NCI-H1105 (cell line): ENCODE data around the gene TAF4.

Source experiments
- DNase-seq: peaks from one replicate; lab custom pipeline; 2025; lab: John Stamatoyannopoulos, UW

Gene TAF4

DNA sequence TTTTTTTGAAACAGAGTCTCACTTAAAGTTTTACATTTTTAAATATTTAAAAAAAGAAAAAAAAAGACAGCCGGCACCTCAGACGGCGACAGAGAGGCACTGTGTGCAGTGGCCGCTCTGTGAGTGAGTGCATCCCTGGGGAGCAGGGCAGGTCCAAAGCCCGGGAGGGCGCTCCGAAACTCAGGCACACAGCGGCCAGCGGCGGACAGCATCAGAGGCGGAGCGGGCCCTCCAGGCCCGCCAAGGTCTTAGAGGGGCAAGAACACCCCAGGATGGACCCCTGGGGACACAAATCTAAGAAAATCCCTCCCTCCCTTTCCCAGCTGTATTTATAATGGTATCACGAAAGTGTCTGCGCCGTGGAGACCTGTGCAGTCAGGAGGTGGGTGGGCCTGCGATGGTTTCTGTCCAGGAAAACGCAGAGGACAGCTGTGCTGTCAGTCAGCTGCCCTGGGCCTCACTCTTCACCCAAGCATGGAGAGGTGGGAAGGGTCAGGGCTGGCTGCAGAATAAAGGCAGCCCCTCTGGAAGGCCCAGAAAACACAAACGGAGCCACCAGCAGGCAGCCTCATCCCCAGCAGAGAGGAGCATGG, 43.8 kb downstream of the TAF4 start:
- no peak for DNase-seq

DNA sequence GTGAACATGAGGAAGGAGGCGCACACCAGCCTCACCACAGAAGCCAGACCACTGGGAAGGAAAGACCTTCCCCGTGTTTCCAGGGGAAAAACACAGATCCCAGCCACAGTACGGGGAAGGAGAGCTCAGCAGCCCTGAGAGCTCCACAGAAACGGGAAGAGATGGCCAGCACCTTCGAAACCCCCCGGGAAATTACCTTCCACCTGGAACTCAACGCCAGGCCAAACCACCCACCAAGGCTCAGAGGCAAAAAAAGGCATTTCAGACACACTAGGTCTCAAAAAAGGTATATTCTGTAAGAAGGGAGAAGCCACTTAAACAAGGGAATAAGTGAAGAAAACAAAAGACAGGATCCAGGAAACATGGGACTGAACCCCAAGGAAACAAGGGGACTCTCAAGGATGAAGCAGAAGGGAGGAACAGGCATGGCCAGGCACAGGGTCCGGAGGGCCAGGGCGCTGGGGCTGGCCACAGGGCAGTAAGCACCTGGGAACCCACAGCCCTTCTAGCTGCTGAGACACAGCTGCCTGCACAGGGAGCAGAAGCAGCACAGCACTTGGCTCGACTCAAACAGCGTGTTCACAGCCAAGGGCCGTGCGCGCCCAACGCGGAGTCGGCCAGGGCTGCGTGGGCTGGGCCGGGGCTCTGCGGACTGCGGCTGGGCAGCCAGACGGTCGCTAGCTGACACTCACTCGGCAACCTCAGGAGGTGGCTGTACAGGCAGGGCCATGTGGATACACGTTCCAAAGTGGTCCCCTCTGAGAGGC, 44.6 kb downstream of the TAF4 start:
- no peak for DNase-seq

DNA sequence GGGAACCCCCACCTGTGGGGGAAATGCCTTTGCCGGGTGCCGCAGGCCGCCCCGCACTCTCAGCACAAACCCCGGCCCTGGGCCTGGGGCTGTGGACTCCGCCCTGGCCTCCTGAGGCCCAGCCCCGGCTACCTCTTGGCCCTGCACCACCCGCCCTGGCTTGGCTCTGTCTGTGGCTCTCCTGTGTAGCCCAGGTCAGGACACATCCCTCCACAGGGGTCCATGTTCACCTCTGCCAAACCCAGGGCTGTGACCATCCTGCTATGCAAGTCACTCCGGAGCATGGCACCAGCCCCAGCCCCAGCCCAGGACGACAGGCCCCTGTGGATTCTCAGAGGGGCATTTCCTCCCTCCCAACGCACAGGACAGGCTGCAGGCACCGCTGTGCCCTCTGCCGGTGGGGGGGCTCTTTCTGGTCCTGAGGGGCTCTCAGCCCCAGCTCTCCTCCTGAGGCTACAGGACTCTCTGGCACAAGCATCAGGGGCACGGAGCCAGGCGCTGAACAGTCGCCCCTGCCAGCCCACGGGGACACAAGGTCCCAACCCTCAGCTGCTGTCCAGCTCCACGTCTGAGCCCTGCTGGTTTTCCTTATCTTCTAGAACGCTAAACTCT, 45.7 kb downstream of the TAF4 start:
- no peak for DNase-seq

DNA sequence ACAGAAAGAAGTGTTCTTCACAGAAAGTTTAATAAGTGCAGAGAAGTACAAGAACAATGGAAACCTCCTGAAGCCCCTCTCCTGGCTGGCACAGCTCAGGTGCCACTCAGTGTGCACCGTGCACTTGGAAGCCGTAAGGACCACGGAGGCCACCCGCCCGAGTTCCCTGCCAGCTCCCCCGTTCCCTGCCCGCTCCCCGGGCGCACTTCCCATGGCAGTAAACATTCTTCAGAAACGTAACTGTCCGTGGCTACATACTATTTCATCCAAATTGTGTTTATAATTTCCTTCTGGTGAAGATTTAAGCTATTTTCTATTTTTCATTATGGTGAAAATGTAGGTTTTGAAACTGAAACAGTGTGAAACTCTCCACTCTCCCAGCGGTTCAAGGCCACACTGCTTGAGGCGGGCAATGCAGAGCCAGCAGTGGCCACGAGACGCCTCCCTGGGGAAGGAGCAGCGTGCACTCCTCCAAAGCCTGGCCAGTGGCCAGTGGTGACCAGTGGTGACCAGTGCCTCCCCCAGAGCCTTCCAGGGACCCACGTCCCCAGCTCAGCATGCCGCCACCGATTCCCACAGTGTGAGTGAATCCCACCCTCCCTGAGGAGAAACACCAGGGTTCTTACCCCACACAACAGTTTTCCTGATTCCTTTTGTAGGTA, 46.4 kb downstream of the TAF4 start:
- no peak for DNase-seq

DNA sequence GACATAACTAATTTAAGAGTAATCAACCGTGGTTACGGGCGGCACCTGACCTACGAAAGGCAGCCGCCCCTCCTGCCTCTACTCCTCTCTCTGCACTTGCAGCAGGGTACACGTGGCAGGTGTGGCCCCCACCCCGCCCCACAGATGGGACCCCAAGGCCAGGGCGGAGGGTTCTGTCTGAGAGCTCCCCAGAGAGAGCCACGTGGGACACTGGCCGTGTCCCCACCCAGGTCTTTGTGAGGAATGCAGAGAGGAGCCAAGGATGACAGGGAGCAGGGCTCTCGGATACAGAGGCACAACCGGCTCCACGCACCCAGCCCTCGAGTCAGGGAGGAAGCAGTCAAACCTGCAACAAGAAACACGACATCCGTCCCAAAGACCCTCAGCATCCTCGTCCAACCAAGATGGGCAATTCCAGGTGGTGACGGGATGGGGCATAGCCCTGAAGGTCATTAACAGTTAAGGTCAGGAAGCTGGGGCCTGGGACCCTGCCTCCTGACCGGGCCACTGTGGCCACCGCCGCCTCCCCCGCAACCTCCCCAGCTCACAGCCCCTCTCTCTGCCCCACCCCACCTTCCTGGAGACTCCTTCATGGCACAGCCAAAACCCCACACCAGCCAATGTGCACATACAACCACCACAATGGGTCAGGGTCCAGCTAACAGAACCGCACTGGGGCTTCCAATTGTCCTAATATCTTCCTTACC, 47.1 kb downstream of the TAF4 start:
- no peak for DNase-seq

DNA sequence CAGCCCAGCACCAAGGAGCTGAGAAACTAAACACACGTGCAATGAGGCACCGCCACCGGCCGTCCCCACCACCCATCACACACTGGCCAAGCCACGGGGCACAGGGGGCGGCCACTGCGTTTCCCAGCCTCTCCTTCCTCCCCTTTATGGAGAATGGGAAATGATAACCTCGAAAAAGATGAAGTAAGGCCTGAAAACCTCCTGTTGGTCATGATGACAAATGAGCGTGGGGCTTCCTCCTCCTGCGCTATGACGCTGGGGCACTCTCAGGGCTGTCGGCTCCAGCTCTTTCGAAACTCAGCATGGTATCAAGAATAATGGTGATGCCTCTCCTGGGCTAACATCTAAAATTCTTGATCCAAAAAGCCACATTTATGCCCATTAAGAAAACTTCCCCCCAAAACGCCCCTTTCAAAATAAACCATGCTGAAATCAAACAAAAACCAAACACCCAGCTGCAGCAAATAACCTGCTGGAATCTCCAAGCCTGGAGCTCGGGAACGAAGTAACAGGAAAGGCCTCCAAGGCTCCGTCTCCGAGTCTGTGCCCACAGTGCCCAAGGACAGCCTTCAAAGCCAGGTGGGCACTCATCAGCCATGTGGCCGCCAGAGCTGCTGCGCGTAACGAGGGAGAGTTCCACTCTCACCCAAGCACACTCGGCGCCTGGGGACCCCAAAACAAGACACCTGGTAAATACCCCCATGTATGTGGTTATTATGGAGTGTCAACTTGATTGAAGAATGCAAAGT, 50.0 kb downstream of the TAF4 start:
- DNase-seq = no peak

DNA sequence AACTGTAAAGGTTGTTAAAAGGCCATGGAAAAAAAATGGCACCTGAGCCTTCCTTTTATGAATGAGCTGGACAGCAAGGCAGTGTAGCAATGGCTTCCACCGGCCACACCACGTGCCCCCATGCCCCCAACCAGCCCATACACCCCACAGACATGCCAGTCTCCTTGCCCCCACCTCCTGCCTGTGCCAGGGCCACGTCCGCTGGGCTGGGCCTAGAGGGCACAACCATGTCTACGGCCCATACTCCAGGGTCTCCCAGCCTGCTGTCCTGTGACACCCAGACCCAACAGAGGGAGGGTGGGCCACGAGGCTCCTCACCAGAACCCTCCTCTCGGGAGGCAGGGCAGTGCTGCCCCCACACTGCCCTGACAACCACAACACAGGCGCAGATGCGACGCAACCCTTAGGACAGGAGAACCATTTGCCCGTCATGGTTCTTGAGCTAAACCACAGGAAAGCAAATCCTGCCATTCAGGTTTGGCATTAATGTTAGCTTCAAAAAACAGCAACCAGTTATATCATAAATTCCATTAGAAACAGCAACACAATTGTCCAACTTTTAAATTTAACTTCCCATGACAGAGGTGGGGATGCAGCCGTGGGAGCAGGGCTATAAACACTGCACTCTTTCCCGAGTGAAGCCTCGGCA, 50.7 kb downstream of the TAF4 start:
- no peak for DNase-seq

DNA sequence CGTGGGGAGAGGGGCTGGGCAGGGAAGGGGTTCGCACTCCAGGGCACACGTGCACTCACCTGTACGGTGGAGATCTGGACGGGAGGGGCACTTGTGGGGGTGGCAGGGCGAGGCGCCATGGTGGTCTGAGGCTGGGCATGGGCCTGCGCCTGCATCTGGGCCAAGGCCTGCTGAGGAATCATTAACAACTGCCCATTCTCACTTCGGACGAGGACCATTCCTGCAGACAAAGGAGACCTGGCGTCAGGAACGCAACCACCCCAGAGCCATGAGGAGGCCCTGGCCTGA, 51.2 kb downstream of the TAF4 start:
- no peak for DNase-seq

DNA sequence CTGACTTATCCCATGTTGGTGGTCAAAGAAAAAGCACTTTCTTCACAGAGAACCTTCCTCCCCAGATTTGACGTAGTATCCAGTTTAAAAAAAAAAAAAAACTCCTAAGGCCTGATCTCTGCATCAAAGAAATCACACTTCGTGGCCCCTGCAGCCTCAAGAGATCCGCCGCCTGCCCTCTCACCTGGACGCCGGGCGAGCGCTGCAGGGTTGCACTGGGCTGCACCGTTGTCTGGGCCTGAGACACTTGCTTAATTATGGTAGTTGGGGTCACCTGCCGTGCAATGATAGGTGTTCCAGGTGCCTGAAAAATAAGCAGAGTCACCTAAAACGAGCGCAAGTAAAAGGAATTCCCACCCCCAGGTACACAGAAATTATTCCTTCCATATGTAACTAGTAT, 53.0 kb downstream of the TAF4 start:
- no peak for DNase-seq

DNA sequence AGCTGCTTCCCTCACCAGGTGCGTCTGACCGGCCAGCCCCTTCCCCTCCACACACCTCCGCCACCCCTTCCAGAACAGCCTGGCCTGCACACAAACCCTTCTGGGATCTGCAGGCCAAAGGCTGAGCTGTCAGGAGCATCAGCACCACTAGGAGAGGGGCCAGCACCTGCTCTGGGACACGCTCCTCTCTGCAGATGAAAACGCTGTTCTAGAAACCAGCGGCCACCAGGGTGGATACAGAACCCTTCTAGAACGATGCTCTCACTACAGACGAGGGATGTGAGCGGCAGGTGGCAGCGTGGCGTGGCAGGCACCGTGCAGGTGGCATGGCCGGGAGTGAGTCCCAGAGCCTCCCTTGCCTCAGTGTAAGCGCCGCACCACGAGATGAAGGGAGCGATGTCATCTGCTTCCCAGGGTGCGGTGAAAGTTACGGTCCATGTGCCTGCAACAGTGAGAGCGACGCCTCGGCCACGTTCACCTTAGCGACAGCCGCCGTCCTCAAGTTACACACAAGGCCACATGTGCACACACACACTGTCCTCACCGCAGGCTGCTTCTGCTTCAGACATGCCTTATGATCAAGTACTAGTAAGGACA, 53.6 kb downstream of the TAF4 start:
- no peak for DNase-seq

DNA sequence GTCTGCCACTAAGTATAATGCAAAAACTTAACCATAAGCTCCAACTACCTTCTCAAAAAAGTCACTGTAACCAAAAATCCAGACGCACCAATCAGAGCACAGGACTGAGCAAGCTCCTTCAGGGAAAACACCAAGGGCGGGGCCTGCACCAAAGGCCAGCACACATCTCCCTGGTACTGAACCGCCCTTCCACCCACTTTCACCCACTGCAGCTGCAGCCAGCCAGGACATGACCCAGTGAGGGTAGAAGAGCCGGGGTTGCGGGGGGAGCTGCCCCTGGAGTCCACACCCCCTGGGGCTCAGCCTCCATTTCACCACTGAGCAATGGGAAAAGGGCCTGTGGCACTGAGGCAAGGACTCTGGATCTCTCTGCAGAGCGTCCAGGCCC, 54.3 kb downstream of the TAF4 start:
- no peak for DNase-seq

DNA sequence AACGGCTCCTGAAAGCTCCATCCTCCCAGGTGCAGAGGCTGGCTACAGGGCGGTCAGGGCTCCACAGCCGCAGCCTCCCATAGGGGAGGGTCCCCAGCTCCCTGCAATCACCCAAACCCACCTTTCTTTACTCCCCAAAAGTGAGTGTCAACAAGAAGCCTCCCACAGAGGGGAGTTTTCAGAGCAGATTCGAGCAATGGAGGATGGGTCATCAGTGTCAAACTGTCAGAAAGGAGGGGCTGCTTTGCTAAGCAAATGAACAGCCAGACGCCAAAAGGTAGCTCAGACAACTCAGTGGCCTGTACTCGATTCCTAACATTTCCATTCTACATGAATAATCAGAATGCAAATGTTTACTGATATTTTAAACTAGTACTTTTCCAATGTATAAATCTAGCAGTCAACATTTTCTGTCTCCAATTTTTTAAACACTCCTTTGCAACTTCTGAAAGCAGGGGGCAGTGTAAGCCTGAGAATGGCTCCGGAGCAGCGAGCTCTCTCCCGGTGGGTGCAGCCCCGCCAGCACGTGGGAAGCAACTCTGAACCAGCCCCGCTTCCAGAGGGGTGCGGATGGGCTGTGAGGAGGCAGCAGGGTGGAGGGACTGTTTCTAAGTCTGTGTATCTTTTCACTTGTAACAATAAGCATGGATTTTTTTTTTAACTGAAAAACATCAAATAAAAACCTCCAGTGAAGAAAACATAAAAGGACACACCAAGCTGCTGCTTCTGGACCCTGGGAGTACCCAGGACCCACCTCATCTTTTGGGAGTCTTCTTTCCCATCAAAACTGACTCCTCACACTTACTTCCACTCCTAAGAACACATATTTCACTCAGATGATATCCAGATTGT, 54.9 kb downstream of the TAF4 start:
- DNase-seq = peak; percentile 12

DNA sequence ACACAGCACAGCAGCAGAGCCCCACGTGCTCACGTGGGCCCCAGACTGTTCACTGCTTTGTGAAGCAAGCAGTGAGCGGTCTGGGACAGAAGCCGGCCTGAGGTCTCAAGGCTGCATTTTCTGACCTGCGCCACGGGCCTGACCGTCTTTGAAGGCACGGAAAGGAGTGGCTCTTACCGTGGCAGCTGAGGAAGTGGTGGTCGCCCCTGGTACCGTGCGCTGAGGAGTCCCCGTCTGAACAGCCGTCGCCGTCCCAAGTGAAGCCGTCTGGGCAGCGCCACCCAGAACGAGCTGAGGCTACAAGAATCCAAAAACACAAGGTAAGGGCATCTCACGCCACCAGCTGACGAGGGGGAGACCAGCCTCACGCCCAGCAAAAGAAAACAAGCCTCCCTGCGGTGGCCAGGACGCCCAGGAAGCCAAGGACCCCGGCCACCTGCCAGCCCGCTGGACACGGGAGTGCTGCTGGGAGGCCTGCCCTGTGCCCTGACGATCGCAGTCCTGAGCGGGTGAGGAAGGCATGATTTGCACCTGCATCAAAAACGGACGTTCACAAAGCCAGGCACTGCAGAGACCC, 55.7 kb downstream of the TAF4 start:
- no peak for DNase-seq

DNA sequence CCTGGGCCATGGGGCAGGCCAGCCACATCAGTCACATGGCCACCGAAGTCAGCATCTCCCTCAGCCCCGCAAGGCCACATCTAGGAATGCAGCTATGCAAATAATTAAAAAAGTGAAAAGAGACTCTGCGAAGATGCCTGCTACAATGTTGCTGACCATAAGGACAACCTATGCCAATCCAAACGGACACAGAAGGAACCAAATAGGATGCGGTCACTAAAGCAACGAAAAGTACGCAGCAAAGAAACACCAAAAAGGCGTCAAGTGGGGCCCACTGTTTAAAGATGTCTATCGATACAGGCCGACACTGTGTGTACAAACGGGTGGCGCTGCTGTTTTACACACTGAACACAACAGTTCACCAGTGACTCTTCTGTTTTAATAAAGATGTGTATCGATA, 56.4 kb downstream of the TAF4 start:
- no peak for DNase-seq

DNA sequence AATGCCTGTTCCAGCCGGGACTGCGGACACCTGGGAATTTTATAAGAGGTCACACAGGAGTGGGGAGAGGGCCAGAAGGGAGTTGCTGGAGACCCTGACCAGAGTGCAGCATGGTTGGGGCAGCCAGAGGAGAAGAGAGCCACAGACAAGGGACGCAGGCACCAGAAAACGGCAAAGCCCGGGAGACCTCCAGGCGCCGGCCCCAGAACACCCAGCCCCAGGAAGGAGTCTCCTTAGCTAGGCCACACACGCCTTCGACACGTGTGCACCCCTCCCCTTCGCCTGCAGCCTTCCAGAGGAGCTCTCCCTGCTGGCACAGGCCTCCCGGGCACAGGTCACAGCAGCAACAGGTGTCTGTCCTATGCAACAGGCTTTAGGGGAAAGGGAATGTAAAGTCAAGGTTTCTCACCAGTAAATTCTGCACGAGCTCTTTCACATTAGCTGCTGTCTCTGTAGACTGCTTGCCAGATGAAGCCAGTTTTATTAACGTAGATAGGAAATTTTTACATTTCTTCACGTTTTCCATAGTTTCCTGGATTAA, 57.0 kb downstream of the TAF4 start:
- no peak for DNase-seq

DNA sequence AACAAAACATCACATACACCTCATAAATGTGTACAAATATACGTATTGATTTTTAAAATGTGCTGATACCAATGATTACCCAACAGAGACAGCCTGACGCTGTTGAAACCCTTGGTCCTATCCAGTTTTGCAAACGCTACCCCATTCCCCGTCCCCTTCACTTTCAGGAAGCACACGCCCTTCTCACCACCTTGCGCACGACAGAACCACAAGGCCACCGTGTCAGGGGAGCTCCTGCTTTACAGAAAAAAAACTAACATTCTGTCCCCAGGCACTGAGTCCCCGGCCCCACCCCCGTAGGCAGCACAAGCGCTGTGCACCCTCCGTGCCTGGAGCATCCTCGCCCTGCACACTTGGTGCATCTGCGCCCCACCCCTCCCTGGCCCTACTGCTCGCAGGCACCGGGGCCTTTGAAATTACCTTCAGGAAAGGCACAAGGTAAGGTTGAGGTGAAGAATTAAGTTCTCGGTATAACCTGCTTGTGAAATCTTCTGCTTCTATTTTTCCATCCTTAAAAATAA, 58.5 kb downstream of the TAF4 start:
- no peak for DNase-seq

DNA sequence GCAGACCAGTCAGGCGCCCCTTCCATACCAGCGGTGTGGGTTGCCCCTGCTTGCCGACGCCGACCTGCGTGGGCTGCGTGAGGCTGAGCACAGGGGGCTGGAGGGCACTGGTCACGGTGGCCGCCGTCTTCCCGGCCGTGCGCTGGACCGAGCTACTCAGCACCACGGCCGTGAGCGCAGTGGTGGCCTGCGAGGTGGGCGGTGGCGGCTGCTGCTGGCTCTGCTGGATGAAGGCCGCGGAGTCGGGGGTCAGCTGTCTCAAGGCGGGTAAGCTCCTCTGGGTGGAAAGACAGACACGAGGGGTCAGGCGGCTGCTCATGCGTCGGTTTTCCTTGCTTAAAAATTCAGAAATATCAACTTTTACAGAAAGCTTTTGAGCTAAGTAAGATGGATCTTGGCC, 59.2 kb downstream of the TAF4 start:
- no peak for DNase-seq

DNA sequence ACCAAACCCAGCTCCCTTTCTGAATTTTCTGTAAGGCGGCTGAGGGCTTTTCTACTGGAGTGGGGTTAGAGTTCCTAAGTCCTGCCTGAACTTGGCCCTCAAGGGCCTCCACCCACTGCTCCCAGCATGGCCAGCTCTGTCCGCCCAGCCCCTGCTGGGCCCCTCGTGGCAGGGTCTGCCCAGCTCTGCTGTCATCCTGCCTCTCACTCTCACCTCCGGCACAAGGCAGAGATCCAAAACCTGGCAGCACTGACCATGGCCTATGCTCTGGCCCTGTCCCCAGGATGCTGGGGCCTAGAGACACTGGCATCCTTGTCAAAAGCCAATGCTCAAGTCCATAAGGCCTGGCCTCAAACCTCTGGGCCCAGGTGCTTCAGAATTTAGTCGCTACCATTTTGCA, 61.1 kb downstream of the TAF4 start:
- DNase-seq = no peak
